ENCODE data around the gene FBN2.
"Not testable (repeated sequence)": the region's sequence is repeated elsewhere in the genome, so short reads cannot be mapped to it uniquely, and the experiment has no call there.

The FBN2 gene

GRCh38 chr5:128349044-128349858, 188.8 kb downstream of the FBN2 start:
- no peak for DNase-seq

GRCh38 chr5:128346038-128346437, 192.0 kb downstream of the FBN2 start:
- DNase-seq = no peak

- no peak for DNase-seq
These were observed 192.8 kb downstream of the FBN2 start for GRCh38 chr5:128345247-128345646.

GRCh38 chr5:128343168-128343567, 194.9 kb downstream of the FBN2 start:
- no peak for DNase-seq

- DNase-seq = no peak
These were observed 197.0 kb downstream of the FBN2 start for GRCh38 chr5:128341056-128341455.

GRCh38 chr5:128340648-128341047, 197.4 kb downstream of the FBN2 start:
- DNase-seq = no peak

GRCh38 chr5:128339585-128339984, 198.5 kb downstream of the FBN2 start:
- no peak for DNase-seq

GRCh38 chr5:128338649-128339048, 199.4 kb downstream of the FBN2 start:
- no peak for DNase-seq

GRCh38 chr5:128335339-128335738, 202.7 kb downstream of the FBN2 start:
- no peak for DNase-seq

GRCh38 chr5:128334010-128334716, 203.9 kb downstream of the FBN2 start:
- no peak for DNase-seq

GRCh38 chr5:128331261-128331660, 206.8 kb downstream of the FBN2 start:
- no peak for DNase-seq

GRCh38 chr5:128329386-128329939, 208.6 kb downstream of the FBN2 start:
- DNase-seq = no peak

GRCh38 chr5:128328446-128328845, 209.6 kb downstream of the FBN2 start:
- DNase-seq = no peak

- no peak for DNase-seq
These were observed 210.0 kb downstream of the FBN2 start for GRCh38 chr5:128328007-128328406.

GRCh38 chr5:128321418-128321817, 216.6 kb downstream of the FBN2 start:
- DNase-seq = not testable (repeated sequence)

- no peak for DNase-seq
These were observed 219.4 kb downstream of the FBN2 start for GRCh38 chr5:128318691-128319090.

GRCh38 chr5:128317481-128317880, 220.6 kb downstream of the FBN2 start:
- no peak for DNase-seq

- DNase-seq = no peak
These were observed 222.4 kb downstream of the FBN2 start for GRCh38 chr5:128315671-128316070.

- no peak for DNase-seq
These were observed 232.7 kb downstream of the FBN2 start for GRCh38 chr5:128305341-128305740.

GRCh38 chr5:128304791-128305190, 233.3 kb downstream of the FBN2 start:
- no peak for DNase-seq

- no peak for DNase-seq
These were observed 234.0 kb downstream of the FBN2 start for GRCh38 chr5:128304088-128304487.

- DNase-seq = no peak
These were observed 234.5 kb downstream of the FBN2 start for GRCh38 chr5:128303593-128303992.

GRCh38 chr5:128300181-128300580, 237.9 kb downstream of the FBN2 start:
- no peak for DNase-seq

Measured in activated CD4-positive, alpha-beta T cell treated with anti-CD3 and anti-CD28 coated beads, Interleukin-2, amount 50 U/mL, for 1 hour (primary cell).